ENCODE results near the gene CHD9NB. TPM values are rescaled to one million over a fixed set of nuclear protein-coding genes. Genes with fewer than 3 reads are reported as not detected.

The CHD9NB gene
- total and polyA plus RNA-seq, 9 of the 15 experiments (the other 6 are each of a cell fraction or from before 2014, with no cell fraction given) = 0.06 to 0.10 (median 0.07) TPM; not detected in 6

DNA sequence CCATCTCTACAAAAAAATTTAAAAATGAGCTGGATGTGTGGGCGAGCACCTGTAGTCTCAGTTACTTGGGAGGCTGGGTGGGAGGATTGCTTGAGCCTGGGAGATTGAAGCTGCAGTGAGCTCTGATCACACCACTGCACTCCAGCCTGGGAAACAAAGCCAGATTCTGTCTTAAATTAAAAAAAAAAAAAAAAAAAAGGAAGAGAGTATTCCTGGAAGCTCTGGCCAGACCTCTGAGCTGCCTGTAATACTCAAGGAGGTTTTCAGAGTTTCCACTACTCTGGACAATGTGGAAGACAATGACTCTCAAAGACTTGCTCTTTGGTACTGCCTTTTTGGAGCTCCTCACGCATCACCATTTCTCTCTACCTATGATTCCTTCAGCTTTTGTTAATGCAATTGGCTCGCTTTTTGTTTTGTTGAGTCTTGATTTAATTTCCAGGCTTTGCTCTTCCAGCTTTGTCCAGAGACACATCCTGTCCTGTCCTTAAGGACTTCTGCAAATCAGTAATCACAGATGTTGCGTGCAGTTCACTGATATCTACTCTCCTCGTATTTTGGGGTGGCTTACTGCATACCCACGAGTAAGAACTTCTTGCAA is 12.9 kb upstream of the CHD9NB start (continued):
- TF ChIP-seq, protein P1, sequence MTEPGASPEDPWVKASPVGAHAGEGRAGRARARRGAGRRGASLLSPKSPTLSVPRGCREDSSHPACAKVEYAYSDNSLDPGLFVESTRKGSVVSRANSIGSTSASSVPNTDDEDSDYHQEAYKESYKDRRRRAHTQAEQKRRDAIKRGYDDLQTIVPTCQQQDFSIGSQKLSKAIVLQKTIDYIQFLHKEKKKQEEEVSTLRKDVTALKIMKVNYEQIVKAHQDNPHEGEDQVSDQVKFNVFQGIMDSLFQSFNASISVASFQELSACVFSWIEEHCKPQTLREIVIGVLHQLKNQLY (CRISPR knock-in tag; conservative IDR thresholded peaks at IDR 0.05) = no peak
- TF ChIP-seq, protein P2, sequence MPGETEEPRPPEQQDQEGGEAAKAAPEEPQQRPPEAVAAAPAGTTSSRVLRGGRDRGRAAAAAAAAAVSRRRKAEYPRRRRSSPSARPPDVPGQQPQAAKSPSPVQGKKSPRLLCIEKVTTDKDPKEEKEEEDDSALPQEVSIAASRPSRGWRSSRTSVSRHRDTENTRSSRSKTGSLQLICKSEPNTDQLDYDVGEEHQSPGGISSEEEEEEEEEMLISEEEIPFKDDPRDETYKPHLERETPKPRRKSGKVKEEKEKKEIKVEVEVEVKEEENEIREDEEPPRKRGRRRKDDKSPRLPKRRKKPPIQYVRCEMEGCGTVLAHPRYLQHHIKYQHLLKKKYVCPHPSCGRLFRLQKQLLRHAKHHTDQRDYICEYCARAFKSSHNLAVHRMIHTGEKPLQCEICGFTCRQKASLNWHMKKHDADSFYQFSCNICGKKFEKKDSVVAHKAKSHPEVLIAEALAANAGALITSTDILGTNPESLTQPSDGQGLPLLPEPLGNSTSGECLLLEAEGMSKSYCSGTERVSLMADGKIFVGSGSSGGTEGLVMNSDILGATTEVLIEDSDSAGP (CRISPR knock-in tag; IDR thresholded peaks at IDR 0.05) = no peak
- TF ChIP-seq POU5F1 (IDR thresholded peaks at IDR 0.05; ENCODE audit: borderline replicate concordance, low read depth, low read length, partially characterized antibody) (no peak), SMARCA4 (IDR thresholded peaks at IDR 0.05) (peak; percentile 55; the same call in 1 of the 2 replicates), COPS2 (conservative IDR thresholded peaks at IDR 0.05) (no peak), TEAD4 (IDR thresholded peaks at IDR 0.05; ENCODE audit: low read length) (peak; percentile 50; the same call in 1 of the 2 replicates), TEAD4 (CRISPR knock-in tag; IDR thresholded peaks at IDR 0.05; ENCODE audit: borderline replicate concordance) (no peak), RBM39 (optimal IDR thresholded peaks at IDR 0.05; ENCODE audit: low read depth, low read length) (no peak), ZFX (CRISPR knock-in tag; IDR thresholded peaks at IDR 0.05) (no peak), CBX3 (IDR thresholded peaks at IDR 0.05; ENCODE audit: borderline replicate concordance in 1 of 2, low read length in 2 of 2) (no peak), TAL1 (IDR thresholded peaks at IDR 0.05) (peak; percentile 72), ARHGAP35 (IDR thresholded peaks at IDR 0.05; ENCODE audit: partially characterized antibody) (no peak), ZFP1 (CRISPR knock-in tag; IDR thresholded peaks at IDR 0.05) (no peak), CEBPG (CRISPR knock-in tag; IDR thresholded peaks at IDR 0.05) (no peak; the same call in 1 of the 2 replicates), CEBPG (tag; conservative IDR thresholded peaks at IDR 0.05 in 1 of 2, IDR thresholded peaks at IDR 0.05 in 1 of 2) (0 out of 4 replicates have a peak, but pooled peaks of 1 of the 2 experiments have one; percentile 42), ZNF3 (CRISPR knock-in tag; IDR thresholded peaks at IDR 0.05) (no peak), CBFA2T3 (IDR thresholded peaks at IDR 0.05) (peak; percentile 63; the same call in 1 of the 2 replicates)
- TF ChIP-seq, protein P3, sequence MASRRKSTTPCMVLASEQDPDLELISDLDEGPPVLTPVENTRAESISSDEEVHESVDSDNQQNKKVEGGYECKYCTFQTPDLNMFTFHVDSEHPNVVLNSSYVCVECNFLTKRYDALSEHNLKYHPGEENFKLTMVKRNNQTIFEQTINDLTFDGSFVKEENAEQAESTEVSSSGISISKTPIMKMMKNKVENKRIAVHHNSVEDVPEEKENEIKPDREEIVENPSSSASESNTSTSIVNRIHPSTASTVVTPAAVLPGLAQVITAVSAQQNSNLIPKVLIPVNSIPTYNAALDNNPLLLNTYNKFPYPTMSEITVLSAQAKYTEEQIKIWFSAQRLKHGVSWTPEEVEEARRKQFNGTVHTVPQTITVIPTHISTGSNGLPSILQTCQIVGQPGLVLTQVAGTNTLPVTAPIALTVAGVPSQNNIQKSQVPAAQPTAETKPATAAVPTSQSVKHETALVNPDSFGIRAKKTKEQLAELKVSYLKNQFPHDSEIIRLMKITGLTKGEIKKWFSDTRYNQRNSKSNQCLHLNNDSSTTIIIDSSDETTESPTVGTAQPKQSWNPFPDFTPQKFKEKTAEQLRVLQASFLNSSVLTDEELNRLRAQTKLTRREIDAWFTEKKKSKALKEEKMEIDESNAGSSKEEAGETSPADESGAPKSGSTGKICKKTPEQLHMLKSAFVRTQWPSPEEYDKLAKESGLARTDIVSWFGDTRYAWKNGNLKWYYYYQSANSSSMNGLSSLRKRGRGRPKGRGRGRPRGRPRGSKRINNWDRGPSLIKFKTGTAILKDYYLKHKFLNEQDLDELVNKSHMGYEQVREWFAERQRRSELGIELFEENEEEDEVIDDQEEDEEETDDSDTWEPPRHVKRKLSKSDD (conservative IDR thresholded peaks at IDR 0.05; ENCODE audit: low read length) = no peak
- TF ChIP-seq, protein P4, sequence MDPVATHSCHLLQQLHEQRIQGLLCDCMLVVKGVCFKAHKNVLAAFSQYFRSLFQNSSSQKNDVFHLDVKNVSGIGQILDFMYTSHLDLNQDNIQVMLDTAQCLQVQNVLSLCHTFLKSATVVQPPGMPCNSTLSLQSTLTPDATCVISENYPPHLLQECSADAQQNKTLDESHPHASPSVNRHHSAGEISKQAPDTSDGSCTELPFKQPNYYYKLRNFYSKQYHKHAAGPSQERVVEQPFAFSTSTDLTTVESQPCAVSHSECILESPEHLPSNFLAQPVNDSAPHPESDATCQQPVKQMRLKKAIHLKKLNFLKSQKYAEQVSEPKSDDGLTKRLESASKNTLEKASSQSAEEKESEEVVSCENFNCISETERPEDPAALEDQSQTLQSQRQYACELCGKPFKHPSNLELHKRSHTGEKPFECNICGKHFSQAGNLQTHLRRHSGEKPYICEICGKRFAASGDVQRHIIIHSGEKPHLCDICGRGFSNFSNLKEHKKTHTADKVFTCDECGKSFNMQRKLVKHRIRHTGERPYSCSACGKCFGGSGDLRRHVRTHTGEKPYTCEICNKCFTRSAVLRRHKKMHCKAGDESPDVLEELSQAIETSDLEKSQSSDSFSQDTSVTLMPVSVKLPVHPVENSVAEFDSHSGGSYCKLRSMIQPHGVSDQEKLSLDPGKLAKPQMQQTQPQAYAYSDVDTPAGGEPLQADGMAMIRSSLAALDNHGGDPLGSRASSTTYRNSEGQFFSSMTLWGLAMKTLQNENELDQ (CRISPR knock-in tag; IDR thresholded peaks at IDR 0.05; ENCODE audit: borderline replicate concordance) = no peak

All from K562 (cell line).